GM23338 (cell line): ENCODE measurements around the gene HOXA11. TPM values are rescaled to one million over a fixed set of nuclear protein-coding genes. Genes with fewer than 3 reads are reported as not detected.

Experiments used
- ATAC-seq: fragments of 200-7000 bp; cut with Tn5 transposase; 3 replicates; pipeline ENCODE4 v1.9.1; 2020
- DNase-seq: peaks from one replicate; pipeline ENCODE4 v3.0.0-alpha.2; 2015; ENCODE audit warnings: low spot score
- H2AFZ ChIP-seq: fragments of 200-600 bp; sonication (generic); 2 replicates; pipeline ENCODE4 v1.8.0; 2016; ENCODE audit warnings: antibody characterized with exemption, mild to moderate bottlenecking, moderate library complexity
- H3F3A ChIP-seq: fragments of 200-600 bp; sonication (generic); replicated peaks from 2 replicates; pipeline ENCODE4 v1.8.0; 2017; ENCODE audit warnings: antibody characterized with exemption, mixed run types, low read depth
- H3K27ac ChIP-seq: fragments of 200-600 bp; sonication (generic); 2 replicates; pipeline ENCODE4 v1.6.1; 2016; ENCODE audit warnings: low read depth
- H3K27me3 ChIP-seq: fragments of 200-600 bp; sonication (generic); 2 replicates; pipeline ENCODE4 v1.8.0; 2016; ENCODE audit warnings: mild to moderate bottlenecking, mixed run types, moderate library complexity; ENCODE audit not compliant: insufficient read depth
- H3K36me3 ChIP-seq: fragments of 200-600 bp; sonication (generic); 2 replicates; pipeline ENCODE4 v1.8.0; 2016; ENCODE audit warnings: mild to moderate bottlenecking; ENCODE audit not compliant: insufficient read depth
- H3K4me1 ChIP-seq: fragments of 200-600 bp; sonication (generic); 2 replicates; pipeline ENCODE4 v1.8.0; 2016; ENCODE audit warnings: mild to moderate bottlenecking, moderate library complexity; ENCODE audit not compliant: insufficient read depth
- H3K4me2 ChIP-seq: fragments of 200-600 bp; sonication (generic); 2 replicates; pipeline ENCODE4 v1.7.1; 2017; ENCODE audit warnings: mixed run types
- H3K4me3 ChIP-seq: fragments of 200-600 bp; sonication (generic); 2 replicates; pipeline ENCODE4 v1.6.1; 2016; ENCODE audit warnings: mixed run types
- H3K79me2 ChIP-seq: fragments of 200-600 bp; sonication (generic); replicated peaks from 2 replicates; pipeline ENCODE4 v1.8.0; 2017; ENCODE audit warnings: mild to moderate bottlenecking; ENCODE audit not compliant: insufficient read depth
- H3K9me2 ChIP-seq: fragments of 200-600 bp; sonication (generic); 2 replicates; pipeline ENCODE4 v1.8.0; 2017; ENCODE audit not compliant: insufficient read depth
- H4K20me1 ChIP-seq: fragments of 200-600 bp; sonication (generic); replicated peaks from 2 replicates; pipeline ENCODE4 v1.8.0; 2017; ENCODE audit warnings: mild to moderate bottlenecking; ENCODE audit not compliant: insufficient read depth
- H3K27ac Mint-ChIP-seq: 2 replicates; pipeline ENCODE4 v1.8.0; 2020; ENCODE audit warnings: inconsistent platforms, mild to moderate bottlenecking, moderate library complexity, mixed read lengths
- H3K27me3 Mint-ChIP-seq: 3 replicates; pipeline ENCODE4 v1.8.0; 2022; ENCODE audit warnings: low read depth, mild to moderate bottlenecking, moderate library complexity, mixed read lengths, inconsistent platforms; ENCODE audit not compliant: insufficient read depth, poor library complexity
- H3K36me3 Mint-ChIP-seq: 3 replicates; pipeline ENCODE4 v1.8.0; 2021; ENCODE audit warnings: low read depth, mild to moderate bottlenecking, inconsistent platforms, moderate library complexity, mixed read lengths
- H3K4me1 Mint-ChIP-seq: 3 replicates; pipeline ENCODE4 v1.8.0; 2020; ENCODE audit warnings: mild to moderate bottlenecking, inconsistent platforms, mixed read lengths
- H3K4me3 Mint-ChIP-seq: 3 replicates; pipeline ENCODE4 v1.8.0; 2021; ENCODE audit warnings: moderate library complexity, mild to moderate bottlenecking, inconsistent platforms, mixed read lengths
- H3K9me3 Mint-ChIP-seq: 3 replicates; pipeline ENCODE4 v1.8.0; 2020; ENCODE audit warnings: moderate library complexity, mild to moderate bottlenecking, inconsistent platforms, mixed read lengths
- EZH2 ChIP-seq: fragments of 200-600 bp; sonication (generic); IDR thresholded peaks from one replicate; pipeline ENCODE4 v1.8.0; 2017; ENCODE audit warnings: antibody characterized with exemption, mild to moderate bottlenecking, low read depth; ENCODE audit not compliant: unreplicated experiment
- EZH2phosphoT487 ChIP-seq: fragments of 200-600 bp; sonication (generic); IDR thresholded peaks from one replicate; pipeline ENCODE4 v1.8.1; 2018; ENCODE audit warnings: antibody characterized with exemption; ENCODE audit not compliant: unreplicated experiment
- STAT1 ChIP-seq: IDR thresholded peaks from one replicate; pipeline ENCODE4 v1.6.1; 2016; ENCODE audit warnings: antibody characterized with exemption; ENCODE audit not compliant: unreplicated experiment
- polyA plus RNA-seq: library from polyadenylated mRNA; unstranded; fragments of >200 nt; fragmentation: Nextera tagmentation; extraction: Ambion mirVana; gene quantifications from 2 replicates; pipeline ENCODE4 v1.2.1, GENCODE V29; 2016
- total RNA-seq: library from RNA; depleted of rRNA; stranded (reverse); fragments of >200 nt; shearing (Covaris generic); gene quantifications from 2 replicates; pipeline ENCODE4 v1.2.3, GENCODE V29; 2014
- TF ChIP-seq, protein P1 (sequence below), 2 experiments: fragments of 200-600 bp in 1 of 2; sonication (generic) in 1 of 2; conservative IDR thresholded peaks; 2 replicates each; pipeline versions ENCODE4 v1.5.1 to v1.6.1; 2016 to 2017; ENCODE audit warnings: antibody characterized with exemption in 2 of 2, low read depth in 2 of 2, mild to moderate bottlenecking in 2 of 2, moderate library complexity in 1 of 2

Gene HOXA11
- total and polyA plus RNA-seq, 2 experiments from 2014 or later: not detected

DNA sequence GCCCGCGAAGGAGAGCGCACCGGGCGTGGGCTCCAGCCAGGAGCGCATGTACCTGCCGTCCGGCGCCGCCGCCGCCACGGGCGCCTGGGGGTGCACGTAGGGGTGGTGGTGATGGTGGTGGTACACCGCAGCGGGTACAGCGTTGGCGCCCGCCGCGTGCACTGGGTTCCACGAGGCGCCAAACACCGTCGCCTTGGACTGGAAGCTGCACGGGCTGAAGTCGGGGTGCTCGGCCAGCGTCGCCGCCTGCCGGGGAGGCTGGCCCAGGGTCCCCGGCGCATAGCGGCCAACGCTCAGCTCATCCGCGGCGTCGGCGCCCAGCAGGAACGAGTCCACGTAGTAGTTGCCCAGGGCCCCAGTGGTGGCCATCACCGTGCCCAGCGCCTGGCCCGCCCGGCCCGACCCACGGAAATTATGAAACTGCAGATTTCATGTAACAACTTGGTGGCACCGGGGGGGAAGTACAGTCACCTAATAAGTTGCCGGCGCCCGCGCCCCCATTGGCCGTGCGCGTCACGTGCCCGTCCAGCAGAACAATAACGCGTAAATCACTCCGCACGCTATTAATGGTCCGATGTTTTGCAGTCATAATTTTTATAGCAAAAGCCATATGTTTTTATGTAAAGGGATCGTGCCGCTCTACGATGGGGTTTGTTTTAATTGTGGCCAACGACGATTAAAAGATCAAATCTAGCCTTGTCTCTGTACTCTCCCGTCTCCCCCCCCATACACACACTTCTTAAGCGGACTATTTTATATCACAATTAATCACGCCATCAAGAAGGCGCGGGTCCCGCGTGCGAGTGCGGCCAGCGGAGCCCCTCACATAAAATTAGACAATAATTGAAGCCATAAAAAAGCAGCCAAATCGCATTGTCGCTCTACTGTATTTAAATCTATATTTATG lies 19.7 kb downstream of the HOXA11 start, which contains the start of gene HOXA9:
Gene HOXA9, minus strand, starts transcription at position 449 of the 907 bp plus-strand sequence. Its CDS starts 80 bp downstream, at position 369.
- no peaks in the 10 kb centered on the region for H3K9me2 ChIP-seq
- H2AFZ ChIP-seq: peak within 1 kb of the TSS; percentile 85; the same call in 1 of the 2 replicates
- peaks cover 11% of the 10 kb centered on the region; the same call in 2 of the 3 replicates for H3K9me3 Mint-ChIP-seq
- no peaks in the 10 kb centered on the region for H3K79me2 ChIP-seq
- H3K27ac ChIP-seq: no peak within 1 kb of the TSS
- H4K20me1 ChIP-seq: peaks cover 44% of the 10 kb centered on the region
- H3K27me3 Mint-ChIP-seq: peaks cover 99% of the 10 kb centered on the region
- H3K4me1 Mint-ChIP-seq: peaks cover 13% of the 10 kb centered on the region
- peaks cover 31% of the 10 kb centered on the region for H3F3A ChIP-seq
- peaks cover 4% of the 10 kb centered on the region for H3K4me1 ChIP-seq
- H3K36me3 Mint-ChIP-seq: no peaks in the 10 kb centered on the region; the same call in 2 of the 3 replicates
- H3K27ac Mint-ChIP-seq: no peak within 1 kb of the TSS
- peak within 1 kb of the TSS; percentile 65 for H3K4me2 ChIP-seq
- peaks cover 100% of the 10 kb centered on the region for H3K27me3 ChIP-seq
- peak within 1 kb of the TSS; percentile 43; the same call in 1 of the 2 replicates for H3K4me3 ChIP-seq
- DNase-seq (peak; percentile 54), ATAC-seq (peak; percentile 1; the same call in 2 of the 3 replicates)
- TF ChIP-seq, protein P1, sequence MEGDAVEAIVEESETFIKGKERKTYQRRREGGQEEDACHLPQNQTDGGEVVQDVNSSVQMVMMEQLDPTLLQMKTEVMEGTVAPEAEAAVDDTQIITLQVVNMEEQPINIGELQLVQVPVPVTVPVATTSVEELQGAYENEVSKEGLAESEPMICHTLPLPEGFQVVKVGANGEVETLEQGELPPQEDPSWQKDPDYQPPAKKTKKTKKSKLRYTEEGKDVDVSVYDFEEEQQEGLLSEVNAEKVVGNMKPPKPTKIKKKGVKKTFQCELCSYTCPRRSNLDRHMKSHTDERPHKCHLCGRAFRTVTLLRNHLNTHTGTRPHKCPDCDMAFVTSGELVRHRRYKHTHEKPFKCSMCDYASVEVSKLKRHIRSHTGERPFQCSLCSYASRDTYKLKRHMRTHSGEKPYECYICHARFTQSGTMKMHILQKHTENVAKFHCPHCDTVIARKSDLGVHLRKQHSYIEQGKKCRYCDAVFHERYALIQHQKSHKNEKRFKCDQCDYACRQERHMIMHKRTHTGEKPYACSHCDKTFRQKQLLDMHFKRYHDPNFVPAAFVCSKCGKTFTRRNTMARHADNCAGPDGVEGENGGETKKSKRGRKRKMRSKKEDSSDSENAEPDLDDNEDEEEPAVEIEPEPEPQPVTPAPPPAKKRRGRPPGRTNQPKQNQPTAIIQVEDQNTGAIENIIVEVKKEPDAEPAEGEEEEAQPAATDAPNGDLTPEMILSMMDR (conservative IDR thresholded peaks at IDR 0.05; ENCODE audit: low read depth in 2 of 2): no peak
- TF ChIP-seq EZH2 (peak; percentile 91), EZH2phosphoT487 (peak; percentile 88)
- peak within 1 kb of the TSS; percentile 43; the same call in 1 of the 3 replicates for H3K4me3 Mint-ChIP-seq
- no peaks in the 10 kb centered on the region; the same call in 1 of the 2 replicates for H3K36me3 ChIP-seq

DNA sequence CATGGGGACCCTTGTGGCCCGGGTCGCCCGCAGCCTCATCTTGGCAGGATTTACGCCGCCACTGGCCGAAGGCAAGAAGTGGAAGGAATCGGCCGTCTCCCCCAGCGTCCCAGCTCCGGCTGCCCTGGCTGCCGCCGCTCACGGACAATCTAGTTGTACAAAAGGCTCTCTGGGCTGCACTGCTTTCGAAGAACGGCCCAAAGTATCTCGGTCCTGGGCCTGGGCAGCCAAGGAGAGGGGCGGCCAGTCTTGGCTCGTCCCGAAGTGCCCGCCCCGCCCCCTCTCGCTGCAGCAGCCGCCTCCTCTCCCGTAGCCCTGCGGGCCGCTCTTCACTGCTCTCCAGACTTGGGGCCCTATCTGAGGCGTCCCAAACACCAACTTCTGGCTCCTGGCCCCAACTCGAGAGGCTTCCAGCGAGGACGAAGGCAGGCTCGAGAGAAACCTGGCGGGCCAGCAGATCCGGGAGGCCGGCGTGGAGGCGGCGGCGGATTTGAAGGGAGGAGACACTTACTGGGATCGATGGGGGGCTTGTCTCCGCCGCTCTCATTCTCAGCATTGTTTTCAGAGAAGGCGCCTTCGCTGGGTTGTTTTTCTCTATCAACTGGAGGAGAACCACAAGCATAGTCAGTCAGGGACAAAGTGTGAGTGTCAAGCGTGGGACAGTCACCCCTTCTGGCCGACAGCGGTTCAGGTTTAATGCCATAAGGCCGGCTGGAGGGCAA lies 20.5 kb downstream of the HOXA11 start:
- no peaks in the 10 kb centered on the region for H3K9me2 ChIP-seq
- peaks cover 44% of the 10 kb centered on the region for H4K20me1 ChIP-seq
- H3K4me1 ChIP-seq: no peaks in the 10 kb centered on the region
- H2AFZ ChIP-seq: peak overlapping the region; percentile 85; the same call in 1 of the 2 replicates
- H3F3A ChIP-seq: peaks cover 31% of the 10 kb centered on the region
- no peak overlapping the region for H3K27ac ChIP-seq
- DNase-seq: peak; percentile 72
- Mint-ChIP-seq H3K27ac (no peak overlapping the region), H3K9me3 (peaks cover 8% of the 10 kb centered on the region; the same call in 2 of the 3 replicates), H3K36me3 (no peaks in the 10 kb centered on the region; the same call in 2 of the 3 replicates), H3K4me3 (no peak overlapping the region; the same call in 2 of the 3 replicates), H3K27me3 (peaks cover 99% of the 10 kb centered on the region), H3K4me1 (peaks cover 13% of the 10 kb centered on the region)
- no peaks in the 10 kb centered on the region; the same call in 1 of the 2 replicates for H3K36me3 ChIP-seq
- TF ChIP-seq EZH2phosphoT487 (peak; percentile 93), STAT1 (no peak), EZH2 (peak; percentile 98)
- TF ChIP-seq, protein P1 (conservative IDR thresholded peaks at IDR 0.05; ENCODE audit: low read depth in 2 of 2): peak in 1 of 2 experiments; percentile 37; a peak in 2 of 4 replicates
- H3K27me3 ChIP-seq: peaks cover 100% of the 10 kb centered on the region
- H3K4me2 ChIP-seq: peak overlapping the region; percentile 65
- no peaks in the 10 kb centered on the region for H3K79me2 ChIP-seq
- H3K4me3 ChIP-seq: peak overlapping the region; percentile 43; the same call in 1 of the 2 replicates
- peak; percentile 17 for ATAC-seq
